HEK293T (cell line): ENCODE results near the gene ADSS2.

ENCODE experiments used
- BHLHE40 ChIP-seq: fragments of 450-650 bp; IDR thresholded peaks from 2 replicates; pipeline ENCODE4 v1.6.1; 2016; ENCODE audit warnings: mild to moderate bottlenecking, moderate library complexity, borderline replicate concordance
- ELF4 ChIP-seq: fragments of 450-650 bp; IDR thresholded peaks from 2 replicates; pipeline ENCODE4 v1.6.1; 2017; ENCODE audit warnings: antibody characterized with exemption
- FOXK2 ChIP-seq: fragments of 450-650 bp; IDR thresholded peaks from 2 replicates; pipeline ENCODE4 v1.6.1; 2016; ENCODE audit warnings: mild to moderate bottlenecking
- SP1 ChIP-seq: fragments of 450-650 bp; IDR thresholded peaks from 2 replicates; pipeline ENCODE4 v1.6.1; 2017
- TF ChIP-seq, protein P1 (sequence below): fragments of 450-650 bp; IDR thresholded peaks from 2 replicates; pipeline ENCODE4 v1.6.1; 2016

DNA sequence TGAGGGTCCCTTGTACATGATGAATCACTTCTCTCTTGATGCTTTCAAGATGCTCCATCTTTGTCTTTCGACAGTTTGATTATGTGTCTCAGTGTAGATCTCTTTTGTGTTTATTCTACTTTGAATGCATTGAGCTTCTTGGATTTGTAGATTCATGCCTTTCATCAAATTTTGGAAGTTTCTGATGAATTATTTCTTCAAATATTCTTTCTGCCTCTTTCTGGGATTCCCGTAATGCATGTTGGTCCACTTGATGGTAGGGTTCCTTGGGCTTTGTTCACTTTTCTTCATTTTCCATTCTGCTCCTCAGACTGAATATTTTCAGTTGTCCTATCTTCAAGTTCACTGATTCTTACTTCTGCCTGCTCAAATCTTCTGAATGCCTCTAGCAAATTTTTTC lies 50.7 kb downstream of the ADSS2 start:
- TF ChIP-seq SP1 (no peak), BHLHE40 (no peak), ELF4 (no peak), FOXK2 (no peak)
- TF ChIP-seq, protein P1, sequence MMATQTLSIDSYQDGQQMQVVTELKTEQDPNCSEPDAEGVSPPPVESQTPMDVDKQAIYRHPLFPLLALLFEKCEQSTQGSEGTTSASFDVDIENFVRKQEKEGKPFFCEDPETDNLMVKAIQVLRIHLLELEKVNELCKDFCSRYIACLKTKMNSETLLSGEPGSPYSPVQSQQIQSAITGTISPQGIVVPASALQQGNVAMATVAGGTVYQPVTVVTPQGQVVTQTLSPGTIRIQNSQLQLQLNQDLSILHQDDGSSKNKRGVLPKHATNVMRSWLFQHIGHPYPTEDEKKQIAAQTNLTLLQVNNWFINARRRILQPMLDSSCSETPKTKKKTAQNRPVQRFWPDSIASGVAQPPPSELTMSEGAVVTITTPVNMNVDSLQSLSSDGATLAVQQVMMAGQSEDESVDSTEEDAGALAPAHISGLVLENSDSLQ: no peak
